Ectodermal cell (in vitro differentiated cells): Measurements from ENCODE around the gene LIMCH1.
"Not testable (repeated sequence)": the region's sequence is repeated elsewhere in the genome, so short reads cannot be mapped to it uniquely, and the experiment has no call there.

ENCODE experiments used
- H3K27ac ChIP-seq: 2 replicates; pipeline ENCODE4 v1.7.0; 2013; ENCODE audit warnings: mild to moderate bottlenecking, low read depth, low read length; ENCODE audit not compliant: insufficient read depth, poor library complexity, severe bottlenecking
- H3K27me3 ChIP-seq: 2 replicates; pipeline ENCODE4 v1.7.0; 2013; ENCODE audit warnings: mild to moderate bottlenecking, low read length; ENCODE audit not compliant: insufficient read depth, control insufficient read depth, poor library complexity, severe bottlenecking
- H3K36me3 ChIP-seq: one replicate; pipeline ENCODE4 v1.7.0; 2013; ENCODE audit warnings: low read length; ENCODE audit not compliant: control insufficient read depth, insufficient read depth
- H3K4me1 ChIP-seq: one replicate; pipeline ENCODE4 v1.7.0; 2013; ENCODE audit warnings: low read length; ENCODE audit not compliant: control insufficient read depth, insufficient read depth
- H3K4me3 ChIP-seq: 2 replicates; pipeline ENCODE4 v1.7.0; 2013; ENCODE audit warnings: low read depth, low read length, control low read depth; ENCODE audit not compliant: insufficient read depth
- H3K9me3 ChIP-seq: 2 replicates; pipeline ENCODE4 v1.7.0; 2013; ENCODE audit warnings: mild to moderate bottlenecking, low read length, moderate library complexity; ENCODE audit not compliant: control insufficient read depth
- WGBS, 2 experiments: methylation state at CpG; one replicate each; pipeline ENCODE4 v1.1.7; 2013; ENCODE audit warnings: missing lambda C conversion rate in 2 of 2; 5-methylcytosine and 5-hydroxymethylcytosine counted together

LIMCH1 gene

DNA sequence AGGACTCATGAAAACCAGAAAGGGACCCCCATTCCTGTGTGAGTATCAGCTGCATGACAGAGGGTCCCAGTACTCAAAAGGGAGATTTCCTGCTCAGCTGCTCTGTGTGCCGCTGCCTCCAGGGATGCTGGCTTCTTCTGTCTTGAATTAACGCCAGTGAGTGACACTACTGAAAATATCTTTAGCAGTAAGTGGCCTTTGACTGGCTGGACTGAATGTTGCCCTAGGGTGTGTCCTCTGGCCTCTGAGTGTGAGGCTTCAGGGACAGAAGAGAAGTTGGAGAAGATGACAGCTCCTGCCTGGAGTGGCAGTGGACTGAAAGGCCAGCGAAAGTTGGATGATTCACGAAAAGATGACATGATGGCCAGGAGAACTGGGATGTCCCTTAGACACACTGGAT, 95.4 kb downstream of the LIMCH1 start:
- H3K4me1 ChIP-seq: peaks cover 9% of the 10 kb centered on the region
- H3K27me3 ChIP-seq: no peaks in the 10 kb centered on the region
- H3K4me3 ChIP-seq: no peak overlapping the region
- WGBS, 2 experiments: 90 to 93% methylated on average over 4 of the region's 4 CpGs
- H3K9me3 ChIP-seq: no peaks in the 10 kb centered on the region
- no peaks in the 10 kb centered on the region for H3K36me3 ChIP-seq
- H3K27ac ChIP-seq: no peak overlapping the region

DNA sequence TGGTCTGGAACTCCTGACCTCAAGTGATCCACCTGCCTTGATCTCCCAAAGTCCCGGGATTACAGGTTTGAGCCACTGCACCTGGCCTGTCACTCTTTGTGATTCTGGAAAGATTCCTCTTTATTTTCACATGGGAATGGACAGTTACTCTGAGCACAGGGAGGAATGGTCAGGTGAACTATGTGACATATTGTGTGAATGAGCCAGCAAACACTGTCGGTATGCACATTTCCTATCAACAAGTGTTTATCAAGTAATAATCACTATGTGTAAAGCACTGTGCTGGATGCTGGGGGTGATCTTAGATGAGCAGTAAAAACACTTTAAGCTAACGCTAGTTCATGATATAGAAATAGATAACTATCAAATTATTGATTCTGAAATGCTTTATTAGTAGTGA, 97.5 kb downstream of the LIMCH1 start:
- no peak overlapping the region for H3K27ac ChIP-seq
- 90 to 95% methylated on average over 1 to 2 of the region's 3 CpGs for WGBS, 2 experiments

DNA sequence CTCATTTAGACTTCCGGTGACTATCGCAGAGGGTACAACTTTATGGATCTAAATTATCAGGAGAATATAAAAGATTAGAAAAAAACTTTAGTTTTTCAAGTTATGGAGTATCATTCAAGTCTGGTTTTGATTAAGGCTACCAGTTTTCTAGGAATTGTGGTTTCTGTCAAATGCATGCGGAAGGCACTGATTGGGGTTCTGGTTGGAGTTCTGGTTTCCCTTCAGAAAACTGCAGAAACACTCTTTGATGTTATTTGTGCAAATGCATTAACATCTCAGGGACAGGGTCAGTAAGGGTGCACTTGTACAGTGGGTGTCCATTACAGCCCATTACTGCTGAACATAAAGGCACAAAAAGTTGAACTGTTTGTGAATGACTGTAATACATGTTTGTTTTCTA, 100.2 kb downstream of the LIMCH1 start:
- WGBS, 2 experiments: 99 to 100% methylated on average over 1 to 3 of the region's 3 CpGs
- Histone ChIP-seq H3K27ac (no peak overlapping the region), H3K4me3 (no peak overlapping the region), H3K4me1 (peaks cover 4% of the 10 kb centered on the region), H3K27me3 (no peaks in the 10 kb centered on the region), H3K9me3 (no peaks in the 10 kb centered on the region), H3K36me3 (no peaks in the 10 kb centered on the region)

More for the DNA sequence above, 97.5 kb downstream of the LIMCH1 start:
- peaks cover 9% of the 10 kb centered on the region for H3K4me1 ChIP-seq
- no peak overlapping the region for H3K4me3 ChIP-seq
- H3K27me3 ChIP-seq: no peaks in the 10 kb centered on the region
- H3K9me3 ChIP-seq: no peaks in the 10 kb centered on the region
- H3K36me3 ChIP-seq: no peaks in the 10 kb centered on the region

DNA sequence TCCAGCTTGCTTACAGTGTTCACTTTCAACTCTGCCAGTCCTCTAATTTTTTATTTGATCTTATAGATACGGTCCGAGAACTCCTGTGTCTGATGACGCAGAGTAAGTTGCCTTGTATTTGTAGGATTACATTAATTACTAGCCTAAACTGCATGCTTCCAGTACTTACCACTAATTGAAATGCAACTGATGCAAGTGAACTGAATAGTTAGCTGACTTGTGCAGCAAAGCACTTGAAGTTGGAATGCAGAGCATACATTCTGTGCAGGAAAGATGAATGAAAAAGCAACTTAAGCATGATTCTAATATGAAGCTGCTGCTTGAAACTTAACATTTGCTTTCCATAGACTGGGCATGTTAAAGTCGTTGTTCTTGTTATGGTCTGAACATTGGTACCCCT, 100.9 kb downstream of the LIMCH1 start:
- H3K36me3 ChIP-seq: no peaks in the 10 kb centered on the region
- H3K27ac ChIP-seq: no peak overlapping the region
- WGBS, 2 experiments: 89 to 90% methylated on average over 1 to 3 of the region's 4 CpGs
- no peaks in the 10 kb centered on the region for H3K9me3 ChIP-seq
- H3K27me3 ChIP-seq: no peaks in the 10 kb centered on the region
- H3K4me1 ChIP-seq: peaks cover 4% of the 10 kb centered on the region
- H3K4me3 ChIP-seq: no peak overlapping the region

DNA sequence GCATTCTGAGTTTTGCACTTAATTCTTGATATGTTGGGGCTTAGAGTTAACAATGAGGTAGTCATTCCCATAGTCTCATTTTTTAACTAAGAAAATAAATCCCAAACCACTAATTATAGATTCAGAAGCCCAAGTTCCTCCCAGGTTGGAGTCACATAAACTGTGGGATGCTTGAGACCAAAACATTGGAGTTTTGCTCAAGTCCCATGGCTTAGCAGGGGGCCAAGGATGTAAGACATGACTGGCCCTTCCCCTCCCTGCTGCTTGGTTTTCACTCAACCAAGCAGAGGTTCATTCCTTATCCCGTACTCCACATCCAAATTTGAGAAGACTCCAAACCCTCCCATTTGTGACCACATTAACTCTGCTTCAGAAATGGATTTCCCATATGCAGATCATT, 101.3 kb downstream of the LIMCH1 start:
- 82 to 83% methylated on average over 1 of the region's 1 CpG for WGBS, 2 experiments
- H3K4me3 ChIP-seq: no peak overlapping the region
- no peak overlapping the region for H3K27ac ChIP-seq
- H3K27me3 ChIP-seq: no peaks in the 10 kb centered on the region
- H3K9me3 ChIP-seq: no peaks in the 10 kb centered on the region
- peaks cover 4% of the 10 kb centered on the region for H3K4me1 ChIP-seq
- H3K36me3 ChIP-seq: no peaks in the 10 kb centered on the region

DNA sequence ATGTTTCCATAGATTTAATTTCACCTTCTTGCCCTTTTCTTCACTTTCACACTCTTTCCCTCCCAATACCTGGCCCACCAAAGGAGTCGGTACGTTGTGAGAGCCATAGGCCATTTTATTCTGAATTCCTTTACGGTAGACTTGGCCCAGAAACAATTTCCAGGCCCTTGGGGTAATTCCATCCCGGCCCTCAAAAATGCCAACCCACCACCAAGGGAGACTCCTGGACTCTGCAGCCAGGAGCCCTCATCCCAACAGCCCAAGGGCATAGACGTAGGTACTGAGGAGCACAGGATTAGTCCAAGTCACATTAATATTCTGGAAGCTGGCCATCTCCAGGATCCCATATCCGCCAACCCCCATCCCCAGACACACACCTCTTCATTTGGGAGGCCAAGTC, 102.9 kb downstream of the LIMCH1 start:
- 94 to 96% methylated on average over 6 of the region's 6 CpGs for WGBS, 2 experiments
- no peaks in the 10 kb centered on the region for H3K27me3 ChIP-seq
- H3K36me3 ChIP-seq: no peaks in the 10 kb centered on the region
- peaks cover 4% of the 10 kb centered on the region for H3K4me1 ChIP-seq
- no peaks in the 10 kb centered on the region for H3K9me3 ChIP-seq
- H3K4me3 ChIP-seq: no peak overlapping the region
- no peak overlapping the region for H3K27ac ChIP-seq

DNA sequence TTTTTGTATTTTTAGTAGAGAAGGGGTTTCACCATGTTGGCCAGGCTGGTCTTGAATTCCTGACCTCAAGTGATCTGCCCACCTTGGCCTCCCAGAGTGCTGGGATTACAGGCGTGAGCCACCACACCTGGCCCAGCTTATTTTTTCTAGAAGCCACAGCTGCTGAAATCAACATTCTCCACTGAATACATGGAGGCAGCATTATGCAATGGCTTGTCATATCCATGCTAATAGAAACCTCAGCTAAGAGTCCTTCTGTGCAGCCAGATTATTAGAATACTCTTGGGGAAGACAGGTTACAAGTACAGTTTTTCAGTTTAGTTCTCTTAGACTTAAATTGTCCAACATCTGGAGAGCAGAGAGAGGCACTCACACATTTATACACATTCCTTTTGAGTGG, 104.8 kb downstream of the LIMCH1 start:
- H3K27ac ChIP-seq, H3K9me3 ChIP-seq, H3K27me3 ChIP-seq, H3K36me3 ChIP-seq, H3K4me1 ChIP-seq, H3K4me3 ChIP-seq: not testable (repeated sequence)
- WGBS, 2 experiments: 89 to 100% methylated on average over 1 of the region's 1 CpG

DNA sequence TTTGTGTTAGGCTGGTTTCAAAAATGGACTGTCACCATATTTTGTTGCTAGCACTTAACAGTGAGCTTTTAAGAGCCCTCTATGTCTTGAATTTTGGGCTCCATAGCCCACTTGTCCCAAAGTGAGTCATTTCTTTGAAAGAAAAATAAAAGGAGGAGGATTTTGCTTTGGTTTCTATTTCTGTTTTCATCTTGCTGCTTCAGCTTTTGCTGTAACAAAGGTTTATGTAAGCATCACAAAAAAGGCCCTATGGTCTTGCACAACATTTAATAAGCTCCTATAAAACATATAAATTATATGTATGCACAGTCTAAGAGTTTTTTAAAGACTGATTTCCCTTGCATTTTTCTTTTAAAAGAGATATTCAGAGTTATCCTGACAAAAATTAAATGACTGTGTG, 105.4 kb downstream of the LIMCH1 start:
- no peaks in the 10 kb centered on the region for H3K9me3 ChIP-seq
- no peaks in the 10 kb centered on the region for H3K36me3 ChIP-seq
- H3K4me3 ChIP-seq: no peak overlapping the region
- peaks cover 4% of the 10 kb centered on the region for H3K4me1 ChIP-seq
- H3K27ac ChIP-seq: no peak overlapping the region
- no peaks in the 10 kb centered on the region for H3K27me3 ChIP-seq

DNA sequence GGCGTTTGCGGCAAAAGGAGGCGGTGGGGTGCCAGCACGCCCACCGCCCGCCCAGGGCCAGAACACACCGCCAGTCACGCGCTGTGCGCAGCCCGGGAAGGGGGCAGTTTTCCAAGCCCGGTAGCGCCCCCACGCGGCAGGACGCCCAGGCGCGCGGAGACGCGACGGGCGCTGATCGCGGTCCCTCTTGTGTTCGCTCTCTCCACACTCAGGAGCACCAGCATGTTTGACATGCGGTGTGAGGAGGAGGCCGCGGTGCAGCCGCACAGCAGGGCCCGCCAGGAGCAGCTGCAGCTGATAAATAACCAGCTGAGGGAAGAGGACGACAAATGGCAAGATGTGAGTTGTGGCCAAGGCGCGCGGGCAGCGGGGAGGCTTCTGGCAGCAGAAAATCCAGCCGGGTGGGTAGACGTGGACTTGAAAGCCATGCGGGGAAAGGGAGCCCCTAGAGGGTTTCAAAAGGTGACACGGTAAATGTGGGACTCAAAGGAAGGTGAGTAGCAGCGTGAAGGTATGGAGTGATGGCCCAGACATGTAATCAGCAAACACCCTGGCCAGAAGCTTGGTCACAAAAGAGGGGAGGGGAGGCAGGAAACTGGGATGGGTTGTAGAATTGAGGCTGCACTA, 106.4 kb downstream of the LIMCH1 start:
- whole genome bisulfite sequencing, 2 experiments: 11 to 12% methylated on average over 41 of the region's 41 CpGs
- H3K9me3 ChIP-seq: no peaks in the 10 kb centered on the region
- peaks cover 4% of the 10 kb centered on the region for H3K4me1 ChIP-seq
- no peak overlapping the region for H3K27ac ChIP-seq
- H3K27me3 ChIP-seq: no peaks in the 10 kb centered on the region
- no peaks in the 10 kb centered on the region for H3K36me3 ChIP-seq
- H3K4me3 ChIP-seq: no peak overlapping the region

DNA sequence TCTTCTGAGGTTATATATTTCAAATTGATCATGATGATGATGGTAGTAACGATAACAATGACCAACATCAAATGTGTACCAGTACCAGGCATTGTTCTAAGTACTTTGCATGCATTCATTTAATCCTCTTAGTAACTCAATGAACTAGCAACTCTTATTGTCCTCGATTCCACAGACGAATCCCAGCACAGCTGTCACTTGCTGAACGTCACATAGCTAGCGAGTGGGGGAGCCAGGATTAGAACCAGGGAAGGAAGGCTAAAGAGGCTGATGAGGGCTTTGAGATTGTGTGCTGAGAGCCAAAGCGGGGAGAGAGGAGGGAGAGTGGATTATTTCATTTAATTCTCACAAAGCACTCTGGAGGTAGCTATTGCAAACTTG, 106.9 kb downstream of the LIMCH1 start:
- Histone ChIP-seq H3K27me3 (no peaks in the 10 kb centered on the region), H3K9me3 (no peaks in the 10 kb centered on the region), H3K27ac (no peak overlapping the region), H3K36me3 (no peaks in the 10 kb centered on the region), H3K4me1 (peaks cover 4% of the 10 kb centered on the region), H3K4me3 (no peak overlapping the region)
- 77 to 81% methylated on average over 6 of the region's 6 CpGs for WGBS, 2 experiments
